ENCODE measurements around the gene NOL4L.

- no peak for TF ChIP-seq CTCF (IDR thresholded peaks at IDR 0.05)
- TF ChIP-seq POLR2A (IDR thresholded peaks at IDR 0.05) = no peak
- no peak for TF ChIP-seq POLR2AphosphoS5 (IDR thresholded peaks at IDR 0.05)
- no peak for TF ChIP-seq EP300 (IDR thresholded peaks at IDR 0.05)
These were observed 58.6 kb downstream of the NOL4L start for GRCh38 chr20:32526541-32526940.
